Mesenteric fat pad (tissue), 1 donor: ENCODE measurements around the gene SCN10A. TPM values are rescaled to one million over a fixed set of nuclear protein-coding genes. Genes with fewer than 3 reads are reported as not detected.

Experiments
- DNase-seq: peaks from one replicate; pipeline ENCODE4 v3.0.0-alpha.2; 2020; ENCODE audit warnings: low spot score
- long read RNA-seq: library from polyadenylated mRNA; unstranded; transcript quantifications from one replicate; pipeline ENCODE4 v2.0.0, GENCODE V29; 2020
- total RNA-seq: library from RNA; stranded (reverse); fragmentation: NEBNext Ultra II Directional; extraction: Animal tissue kit (Norgen Biotek cat#: 25700); gene quantifications from one replicate; pipeline ENCODE4 v1.2.1, GENCODE V29; 2021
- donor health status: DM: yes; HTN: yes; CAD: no.

Gene SCN10A
- total RNA-seq, result not detected
- long read RNA-seq, result 0 reads

GRCh38 chr3:38816026-38816425 is at the start of gene SCN10A:
Gene SCN10A, minus strand, starts transcription at chr3:38816217. Its CDS starts 22,207 bp downstream, at chr3:38794010.
- DNase-seq, result no peak

GRCh38 chr3:38853011-38853410 is 37.0 kb upstream of the SCN10A start:
- DNase-seq, result no peak

GRCh38 chr3:38843898-38844297 is 27.9 kb upstream of the SCN10A start:
- DNase-seq, result no peak

- DNase-seq, result no peak
Observed at GRCh38 chr3:38842266-38842965, 26.4 kb upstream of the SCN10A start.

- DNase-seq, result no peak
Observed at GRCh38 chr3:38840987-38841386, 25.0 kb upstream of the SCN10A start.

GRCh38 chr3:38837358-38837757 is 21.3 kb upstream of the SCN10A start:
- DNase-seq, result no peak

- no peak for DNase-seq
Observed at GRCh38 chr3:38836561-38836960, 20.5 kb upstream of the SCN10A start.

GRCh38 chr3:38835939-38836338 is 19.9 kb upstream of the SCN10A start:
- no peak for DNase-seq

- no peak for DNase-seq
Observed at GRCh38 chr3:38834717-38835116, 18.7 kb upstream of the SCN10A start.

GRCh38 chr3:38834110-38834509 is 18.1 kb upstream of the SCN10A start:
- DNase-seq, result no peak

- no peak for DNase-seq
Observed at GRCh38 chr3:38829404-38829803, 13.4 kb upstream of the SCN10A start.

GRCh38 chr3:38828681-38829080 is 12.7 kb upstream of the SCN10A start:
- no peak for DNase-seq

GRCh38 chr3:38827791-38828190 is 11.8 kb upstream of the SCN10A start:
- no peak for DNase-seq

- no peak for DNase-seq
Observed at GRCh38 chr3:38826001-38826400, 10.0 kb upstream of the SCN10A start.

- no peak for DNase-seq
Observed at GRCh38 chr3:38824349-38824748, 8.3 kb upstream of the SCN10A start.

- DNase-seq, result no peak
Observed at GRCh38 chr3:38823722-38824121, 7.7 kb upstream of the SCN10A start.

- DNase-seq, result no peak
Observed at GRCh38 chr3:38823186-38823585, 7.2 kb upstream of the SCN10A start.

GRCh38 chr3:38811822-38812221 is 4.2 kb downstream of the SCN10A start:
- DNase-seq, result no peak

GRCh38 chr3:38805765-38806386 is 10.1 kb downstream of the SCN10A start:
- DNase-seq, result no peak

- DNase-seq, result no peak
Observed at GRCh38 chr3:38805004-38805403, 11.0 kb downstream of the SCN10A start.

- DNase-seq, result no peak
Observed at GRCh38 chr3:38800511-38800910, 15.5 kb downstream of the SCN10A start.

- DNase-seq, result no peak
Observed at GRCh38 chr3:38793721-38794120, 22.3 kb downstream of the SCN10A start.

- no peak for DNase-seq
Observed at GRCh38 chr3:38792983-38793382, 23.0 kb downstream of the SCN10A start.
